Effector memory CD8-positive, alpha-beta T cell (primary cell): ENCODE results near the gene CARD18.
"Not testable (repeated sequence)": the region's sequence is repeated elsewhere in the genome, so short reads cannot be mapped to it uniquely, and the experiment has no call there.

Source experiments
- ATAC-seq: fragments of 150-1000 bp; cut with Tn5 transposase; replicated peaks from 2 replicates; pipeline ENCODE4 v1.10.0; 2021; ENCODE audit warnings: mild to moderate bottlenecking, moderate library complexity
- DNase-seq, 3 experiments: peaks; one replicate each; pipeline ENCODE4 v3.0.0; 2021
- H3K27ac Mint-ChIP-seq, 2 donors: one replicate each; pipeline ENCODE4 v1.8.0; 2022; ENCODE audit warnings: mild to moderate bottlenecking in 2 of 2, mixed read lengths in 2 of 2, moderate library complexity in 2 of 2
- H3K27me3 Mint-ChIP-seq, 2 donors: one replicate each; pipeline ENCODE4 v1.8.0; 2022; ENCODE audit warnings: mixed read lengths in 2 of 2
- H3K36me3 Mint-ChIP-seq: one replicate; pipeline ENCODE4 v1.8.0; 2022; ENCODE audit warnings: mild to moderate bottlenecking, moderate library complexity, mixed read lengths; ENCODE audit not compliant: insufficient read depth
- H3K4me1 Mint-ChIP-seq, 2 donors: one replicate each; pipeline ENCODE4 v1.8.0; 2022; ENCODE audit warnings: low read depth in 2 of 2, mixed read lengths in 2 of 2
- H3K4me3 Mint-ChIP-seq, 2 donors: one replicate each; pipeline ENCODE4 v1.8.0; 2022; ENCODE audit warnings: mild to moderate bottlenecking in 2 of 2, mixed read lengths in 2 of 2, moderate library complexity in 2 of 2
- H3K9me3 Mint-ChIP-seq, 2 donors: one replicate each; pipeline ENCODE4 v1.8.0; 2022; ENCODE audit warnings: mixed read lengths in 2 of 2

Gene CARD18

DNA sequence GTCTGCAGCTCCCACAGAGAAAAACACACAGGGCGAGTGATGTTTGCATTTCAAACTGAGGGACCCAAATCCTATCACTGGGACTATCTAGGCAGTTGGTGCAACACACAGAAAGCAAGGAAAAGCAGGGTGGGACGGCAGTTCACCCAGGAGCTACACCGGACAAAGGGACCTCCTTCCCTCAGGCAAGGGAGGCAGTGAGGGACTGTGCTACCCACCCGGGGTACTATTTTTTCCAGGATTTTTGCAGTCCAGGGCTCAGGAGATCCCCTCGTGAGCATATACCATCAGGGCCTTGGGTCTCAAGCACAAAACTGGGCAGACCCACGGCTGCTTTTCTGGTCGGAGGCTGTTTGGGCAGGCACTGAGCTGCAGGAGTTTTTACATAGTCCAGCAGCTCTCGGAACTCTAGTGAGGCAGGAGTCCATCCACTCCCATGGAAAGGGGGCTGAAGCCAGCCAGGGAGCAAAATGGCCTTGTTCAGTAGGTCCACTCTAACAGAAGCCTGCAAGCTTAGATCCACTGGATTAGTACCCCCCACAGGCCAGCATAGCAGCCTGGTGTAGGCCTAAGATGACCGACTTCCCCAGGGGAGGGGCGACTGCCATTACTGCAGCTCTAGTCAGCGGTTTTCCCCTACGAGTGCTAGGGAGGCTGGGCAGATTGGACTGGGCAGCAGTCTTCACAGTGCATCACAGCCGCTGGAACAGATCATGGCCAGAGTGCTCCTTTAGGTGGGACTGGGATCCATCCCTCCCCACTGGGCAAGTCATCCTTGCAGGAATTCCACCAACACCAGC is 28.2 kb downstream of the CARD18 start:
- H3K9me3 Mint-ChIP-seq = no peaks in the 10 kb centered on the region
- H3K36me3 Mint-ChIP-seq = no peaks in the 10 kb centered on the region
- ATAC-seq = no peak
- peaks cover 4% of the 10 kb centered on the region in 2 donors for H3K4me1 Mint-ChIP-seq
- no peak overlapping the region for H3K4me3 Mint-ChIP-seq
- H3K27ac Mint-ChIP-seq = no peak overlapping the region
- H3K27me3 Mint-ChIP-seq = peaks cover 44 to 45% of the 10 kb centered on the region in 2 donors
- DNase-seq = no peak

DNA sequence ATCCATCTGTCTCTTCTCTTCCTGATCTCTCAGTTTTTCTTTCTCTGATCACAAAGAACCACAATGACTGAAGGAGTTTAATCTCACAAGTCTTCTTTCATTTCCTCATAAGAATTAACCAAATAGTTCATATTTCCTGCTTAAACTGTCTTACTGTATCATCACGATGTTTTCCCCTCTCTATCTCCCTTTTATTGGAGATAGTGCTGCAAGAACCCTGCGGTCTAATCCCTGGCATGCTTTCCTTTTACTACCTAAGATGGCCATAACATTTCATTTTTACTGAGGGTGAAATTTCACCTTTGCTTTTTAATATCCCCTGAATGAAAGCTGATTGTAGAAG is 28.9 kb downstream of the CARD18 start:
- ATAC-seq (no peak), DNase-seq (no peak)
- Mint-ChIP-seq H3K36me3 (no peaks in the 10 kb centered on the region), H3K9me3 (no peaks in the 10 kb centered on the region), H3K4me3 (no peak overlapping the region), H3K27ac (no peak overlapping the region), H3K4me1 (peaks cover 4% of the 10 kb centered on the region in 2 donors), H3K27me3 (peaks cover 37 to 38% of the 10 kb centered on the region in 2 donors)

DNA sequence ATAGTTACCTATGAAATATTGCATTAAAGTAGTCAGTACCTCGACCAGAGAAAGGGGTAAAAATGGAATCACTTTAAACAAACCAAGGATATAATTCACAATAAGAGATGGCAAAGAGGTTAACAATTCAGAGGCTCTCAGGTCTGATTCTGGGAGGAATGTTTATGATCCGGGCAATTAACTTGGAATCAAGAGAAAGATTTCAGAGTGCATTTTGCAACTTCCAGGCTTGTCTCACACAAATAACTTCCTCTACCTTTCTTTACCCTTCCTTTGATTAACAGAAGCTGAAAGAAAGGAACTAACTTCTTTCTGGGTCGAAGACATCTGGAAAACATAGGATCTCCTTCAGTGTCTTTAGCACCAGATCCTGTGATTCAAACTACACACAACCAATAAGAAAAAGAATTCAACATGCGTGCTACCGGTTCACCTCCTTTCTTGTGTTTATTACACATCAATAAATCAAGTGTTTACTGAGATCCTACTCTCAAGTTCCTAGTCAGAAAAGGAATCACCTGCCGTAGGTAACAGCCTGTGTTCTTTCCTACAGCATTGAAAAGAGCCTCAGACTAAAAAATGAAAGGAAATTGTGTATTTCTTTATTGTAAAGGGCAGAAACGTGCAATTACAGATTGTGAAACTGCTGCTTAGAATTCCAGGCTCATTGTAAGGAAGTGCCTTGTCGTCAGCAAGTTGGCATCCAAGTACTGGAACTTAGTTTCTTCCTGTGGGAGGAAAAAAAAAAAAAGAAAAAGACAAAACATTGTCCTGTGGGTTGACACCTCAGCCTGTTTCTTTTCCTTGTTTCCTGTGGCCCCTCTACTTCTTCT is 29.5 kb downstream of the CARD18 start:
- H3K4me1 Mint-ChIP-seq = peaks cover 4% of the 10 kb centered on the region in 2 donors
- no peak for ATAC-seq
- H3K27me3 Mint-ChIP-seq = peaks cover 32 to 34% of the 10 kb centered on the region in 2 donors
- no peak overlapping the region for H3K27ac Mint-ChIP-seq
- no peak overlapping the region for H3K4me3 Mint-ChIP-seq
- no peak for DNase-seq
- no peaks in the 10 kb centered on the region for H3K36me3 Mint-ChIP-seq
- H3K9me3 Mint-ChIP-seq = no peaks in the 10 kb centered on the region

DNA sequence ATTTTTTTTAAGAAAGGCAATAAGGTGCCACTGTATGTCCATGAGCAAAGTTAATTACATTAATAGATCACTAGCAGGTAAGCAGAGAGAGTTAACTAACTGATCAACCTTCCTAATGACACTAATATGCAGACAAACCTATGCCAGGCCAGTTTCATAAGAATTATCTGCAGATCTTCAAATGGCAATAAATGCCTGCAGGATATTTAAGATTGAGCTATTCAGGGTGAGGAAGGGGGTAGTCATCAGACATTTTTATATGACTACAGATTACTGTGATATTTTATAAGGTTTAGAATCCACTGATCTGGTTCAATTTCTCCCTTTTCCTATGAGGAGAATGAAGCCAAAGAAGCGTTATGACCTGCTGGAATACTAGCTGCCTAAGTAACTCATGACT is 30.2 kb downstream of the CARD18 start:
- H3K4me3 Mint-ChIP-seq = no peak overlapping the region
- peaks cover 4% of the 10 kb centered on the region in 2 donors for H3K4me1 Mint-ChIP-seq

GRCh38 chr11:105108247-105108646 is 31.3 kb downstream of the CARD18 start:
- no peak overlapping the region for H3K27ac Mint-ChIP-seq
- H3K4me3 Mint-ChIP-seq = no peak overlapping the region
- peaks cover 31 to 34% of the 10 kb centered on the region in 2 donors for H3K27me3 Mint-ChIP-seq
- peaks cover 4% of the 10 kb centered on the region in 2 donors for H3K4me1 Mint-ChIP-seq
- DNase-seq (no peak), ATAC-seq (no peak)
- no peaks in the 10 kb centered on the region for H3K36me3 Mint-ChIP-seq
- H3K9me3 Mint-ChIP-seq = no peaks in the 10 kb centered on the region

More for the DNA sequence above, 30.2 kb downstream of the CARD18 start:
- no peaks in the 10 kb centered on the region for H3K9me3 Mint-ChIP-seq
- DNase-seq (no peak), ATAC-seq (no peak)
- no peaks in the 10 kb centered on the region for H3K36me3 Mint-ChIP-seq
- no peak overlapping the region for H3K27ac Mint-ChIP-seq
- H3K27me3 Mint-ChIP-seq = peaks cover 31 to 34% of the 10 kb centered on the region in 2 donors

DNA sequence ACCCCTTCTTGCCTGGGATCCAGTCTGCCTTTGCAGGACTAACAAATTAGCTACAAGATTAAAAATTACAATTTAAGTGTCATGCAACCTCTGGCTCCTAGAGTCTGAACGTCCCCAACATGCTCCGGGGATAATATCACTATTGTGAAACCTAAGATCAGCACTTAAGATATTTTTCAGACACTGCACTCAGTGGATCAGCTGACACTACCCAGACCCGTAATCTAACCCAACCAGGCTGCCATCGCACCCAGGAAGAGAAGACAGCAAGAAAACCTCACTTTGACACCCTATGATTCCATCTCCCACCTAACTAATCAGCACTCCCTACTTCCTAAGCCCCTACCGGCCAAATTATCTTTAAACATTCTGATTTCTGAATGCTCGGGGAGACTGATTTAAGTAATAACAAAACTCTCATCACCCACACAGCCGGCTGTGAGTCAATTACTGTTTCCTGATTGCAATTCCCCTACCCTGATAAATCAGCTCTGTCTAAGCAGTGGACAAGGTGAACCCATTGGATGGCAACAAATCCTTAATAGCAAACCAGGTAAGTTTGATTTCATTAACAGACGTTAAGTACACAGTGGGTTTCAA is 32.2 kb downstream of the CARD18 start:
- H3K27me3 Mint-ChIP-seq = peaks cover 23 to 25% of the 10 kb centered on the region in 2 donors
- not testable (repeated sequence) for H3K4me3 Mint-ChIP-seq, H3K4me1 Mint-ChIP-seq, H3K36me3 Mint-ChIP-seq, H3K9me3 Mint-ChIP-seq, H3K27ac Mint-ChIP-seq, ATAC-seq, DNase-seq

DNA sequence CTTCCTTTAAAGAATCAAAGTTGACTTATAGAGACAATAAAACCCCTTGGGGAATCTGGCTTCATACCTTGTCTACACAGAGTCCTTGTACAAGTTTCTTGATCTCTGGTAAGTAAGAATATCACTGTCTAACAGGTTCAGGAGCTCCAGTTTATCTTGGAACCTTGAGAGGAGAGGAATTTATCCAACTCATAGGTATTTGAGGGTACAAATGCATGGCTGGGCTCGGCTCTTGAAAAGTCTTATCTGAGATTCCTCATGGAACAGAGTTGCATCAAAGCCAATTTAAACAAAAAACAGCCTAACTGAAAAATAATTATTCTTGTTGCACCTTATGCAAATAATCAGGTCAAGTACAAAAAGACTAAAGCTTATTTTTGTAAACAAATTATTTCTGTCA is 33.4 kb downstream of the CARD18 start:
- Mint-ChIP-seq H3K4me1 (peaks cover 7% of the 10 kb centered on the region in 2 donors), H3K9me3 (no peaks in the 10 kb centered on the region), H3K4me3 (no peak overlapping the region)

DNA sequence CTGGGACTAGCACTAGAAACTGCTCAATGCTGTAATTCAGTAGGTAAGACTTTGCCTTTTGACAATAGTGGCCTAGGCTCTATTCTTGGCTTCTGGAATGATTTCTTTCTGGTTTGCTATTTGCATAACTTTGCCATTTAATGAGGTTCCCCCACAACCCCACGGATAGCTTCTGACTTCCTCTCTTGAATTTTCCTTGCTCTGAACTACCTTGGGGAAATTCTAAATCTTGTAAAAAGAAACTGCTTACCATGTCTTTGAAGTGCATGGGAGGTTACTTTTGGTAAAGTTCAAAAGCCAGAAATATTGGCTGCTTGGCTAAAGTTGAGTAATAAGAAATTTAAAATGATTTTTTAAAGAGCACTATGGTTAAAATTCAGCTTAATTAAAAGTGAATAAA is 35.3 kb downstream of the CARD18 start:
- ATAC-seq = no peak
- no peak overlapping the region for H3K27ac Mint-ChIP-seq
- no peak overlapping the region for H3K4me3 Mint-ChIP-seq
- no peak for DNase-seq
- peaks cover 16 to 22% of the 10 kb centered on the region in 2 donors for H3K4me1 Mint-ChIP-seq
- H3K9me3 Mint-ChIP-seq = no peaks in the 10 kb centered on the region
- H3K36me3 Mint-ChIP-seq = peaks cover 4% of the 10 kb centered on the region
- peaks cover 6 to 17% of the 10 kb centered on the region in 2 donors for H3K27me3 Mint-ChIP-seq

More for the DNA sequence above, 33.4 kb downstream of the CARD18 start:
- H3K36me3 Mint-ChIP-seq = no peaks in the 10 kb centered on the region
- DNase-seq = no peak
- no peak for ATAC-seq
- no peak overlapping the region for H3K27ac Mint-ChIP-seq
- H3K27me3 Mint-ChIP-seq = peaks cover 21 to 22% of the 10 kb centered on the region in 2 donors

DNA sequence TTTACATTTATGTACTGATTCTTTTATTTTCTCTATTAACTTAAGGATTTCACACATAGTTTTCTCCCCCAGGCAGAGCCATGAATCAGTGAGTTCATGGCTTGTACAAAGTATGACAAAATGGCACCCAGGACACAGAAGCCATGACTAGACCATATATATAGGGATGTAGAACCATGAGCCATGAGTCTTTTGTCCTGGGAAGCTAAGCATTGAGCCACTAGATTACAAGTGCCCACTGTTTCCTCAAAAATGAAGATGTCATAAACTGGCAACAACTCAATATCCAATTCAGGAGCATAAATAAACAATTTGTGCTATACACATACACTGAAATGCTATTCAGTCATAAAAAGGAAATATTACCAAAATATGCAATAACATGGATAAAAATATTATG is 36.2 kb downstream of the CARD18 start:
- ATAC-seq = no peak
- peaks cover 4% of the 10 kb centered on the region for H3K36me3 Mint-ChIP-seq
- no peak for DNase-seq
- no peak overlapping the region for H3K27ac Mint-ChIP-seq
- no peak overlapping the region for H3K4me3 Mint-ChIP-seq
- peaks cover 4 to 14% of the 10 kb centered on the region in 2 donors for H3K27me3 Mint-ChIP-seq
- peaks cover 16 to 22% of the 10 kb centered on the region in 2 donors for H3K4me1 Mint-ChIP-seq
- H3K9me3 Mint-ChIP-seq = no peaks in the 10 kb centered on the region

- not testable (repeated sequence) for H3K4me3 Mint-ChIP-seq, H3K9me3 Mint-ChIP-seq, ATAC-seq, H3K27me3 Mint-ChIP-seq, H3K36me3 Mint-ChIP-seq, H3K27ac Mint-ChIP-seq, DNase-seq
- H3K4me1 Mint-ChIP-seq = peaks cover 16 to 19% of the 10 kb centered on the region in 2 donors
Measured at GRCh38 chr11:105102079-105102581, 37.4 kb downstream of the CARD18 start.

- Mint-ChIP-seq H3K27ac (peak overlapping the region; percentile 60 to 73), H3K4me1 (peaks cover 16 to 19% of the 10 kb centered on the region in 2 donors), H3K4me3 (peak overlapping the region; percentile 61 to 77), H3K27me3 (no peaks in the 10 kb centered on the region), H3K9me3 (no peaks in the 10 kb centered on the region), H3K36me3 (peaks cover 4% of the 10 kb centered on the region)
- DNase-seq = no peak
- ATAC-seq = peak; percentile 23
Measured at GRCh38 chr11:105100981-105101630, 38.5 kb downstream of the CARD18 start.

- H3K4me3 Mint-ChIP-seq = peak overlapping the region; percentile 61 to 77
- H3K27me3 Mint-ChIP-seq = no peaks in the 10 kb centered on the region
- peaks cover 16 to 19% of the 10 kb centered on the region in 2 donors for H3K4me1 Mint-ChIP-seq
- no peak for DNase-seq
- H3K36me3 Mint-ChIP-seq = peaks cover 4% of the 10 kb centered on the region
- peak; percentile 81 for ATAC-seq
- peak overlapping the region in 1 of 2 donors; percentile 60 for H3K27ac Mint-ChIP-seq
- no peaks in the 10 kb centered on the region for H3K9me3 Mint-ChIP-seq
Measured at GRCh38 chr11:105100206-105100605, 39.4 kb downstream of the CARD18 start.

GRCh38 chr11:105099594-105099993 is 40.0 kb downstream of the CARD18 start:
- ATAC-seq = peak; percentile 52
- Mint-ChIP-seq H3K27ac (peak overlapping the region in 1 of 2 donors; percentile 60), H3K4me3 (peak overlapping the region; percentile 61 to 77), H3K4me1 (peaks cover 16 to 19% of the 10 kb centered on the region in 2 donors)
- DNase-seq, H3K27me3 Mint-ChIP-seq, H3K9me3 Mint-ChIP-seq, H3K36me3 Mint-ChIP-seq: not testable (repeated sequence)
